B cell (primary cell): ENCODE measurements around the gene SIPA1L3. TPM values are rescaled to one million over a fixed set of nuclear protein-coding genes. Genes with fewer than 3 reads are reported as not detected.

Experiments used
- ATAC-seq: fragments of 200-7000 bp; cut with Tn5 transposase; one replicate; pipeline ENCODE4 v1.10.0; 2021; ENCODE audit warnings: low read depth, mild to moderate bottlenecking, moderate number of reproducible peaks, moderate library complexity
- CTCF ChIA-PET: fragments of 350-600 bp; sonication (Branson Sonifier 250); formaldehyde crosslinking; loops from one replicate; lab custom pipeline; 2021; ENCODE audit warnings: antibody characterized with exemption, inconsistent platforms; lab: Charles Lee
- POLR2A ChIA-PET: fragments of 350-600 bp; sonication (Branson Sonifier 250); formaldehyde crosslinking; loops from one replicate; lab custom pipeline; 2021; ENCODE audit warnings: antibody characterized with exemption; lab: Charles Lee
- DNase-seq: peaks from one replicate; pipeline ENCODE4 v3.0.0; 2013
- H2AFZ ChIP-seq: 2 replicates; pipeline ENCODE4 v1.6.1; 2012; ENCODE audit warnings: mild to moderate bottlenecking, low read depth, low read length; ENCODE audit not compliant: insufficient read depth, poor library complexity, severe bottlenecking
- H3K27ac ChIP-seq, 2 donors: 1 replicate in 1 of 2; 2 replicates in 1 of 2; pipeline ENCODE4 v1.5.1; 2012 to 2013; ENCODE audit warnings: low read length in 2 of 2, mild to moderate bottlenecking in 2 of 2, moderate library complexity in 1 of 2
- H3K27me3 ChIP-seq, 4 experiments: fragments of 200-600 bp in 1 of 4; sonication (generic) in 1 of 4; replicated peaks in 1 of 4; 1 replicate in 2 of 4; 2 replicates in 2 of 4; pipeline versions ENCODE4 v1.6.1 to v1.7.0; 2013 to 2016; ENCODE audit warnings: low read length in 3 of 4, mild to moderate bottlenecking in 2 of 4, mixed read lengths in 1 of 4, moderate library complexity in 1 of 4; ENCODE audit not compliant: insufficient read depth in 4 of 4, control insufficient read depth in 3 of 4; ENCODE audit errors: control extremely low read depth in 1 of 4
- H3K36me3 ChIP-seq, 2 experiments: replicated peaks in 1 of 2; 1 replicate in 1 of 2; 2 replicates in 1 of 2; pipeline versions ENCODE4 v1.6.1 to v1.7.1; 2013; ENCODE audit warnings: low read length in 1 of 2; ENCODE audit not compliant: insufficient read depth in 2 of 2, control insufficient read depth in 1 of 2; ENCODE audit errors: control extremely low read depth in 1 of 2, extremely low read depth in 1 of 2
- H3K4me1 ChIP-seq, 2 donors: fragments of 200-600 bp in 1 of 2; sonication (generic) in 1 of 2; 1 replicate in 1 of 2; 2 replicates in 1 of 2; pipeline versions ENCODE4 v1.5.1 to v1.6.1; 2013 to 2017; ENCODE audit warnings: low read length in 2 of 2; ENCODE audit not compliant: control insufficient read depth in 2 of 2, insufficient read depth in 2 of 2
- H3K4me2 ChIP-seq: replicated peaks from 2 replicates; pipeline ENCODE3; 2012; ENCODE audit warnings: mild to moderate bottlenecking, low read depth, low read length; ENCODE audit not compliant: poor library complexity, severe bottlenecking
- H3K4me3 ChIP-seq, 5 experiments: fragments of 200-600 bp in 1 of 5; sonication (generic) in 1 of 5; 1 replicate in 3 of 5; 2 replicates in 2 of 5; pipeline versions ENCODE4 v1.5.1 to v1.7.0; 2011 to 2016; ENCODE audit warnings: low read length in 4 of 5, mild to moderate bottlenecking in 4 of 5, low read depth in 2 of 5, control low read depth in 1 of 5, moderate library complexity in 1 of 5; ENCODE audit not compliant: insufficient read depth in 1 of 5; ENCODE audit errors: control extremely low read depth in 1 of 5, extremely low read depth in 1 of 5
- H3K79me2 ChIP-seq: fragments of 200-600 bp; sonication (generic); one replicate; pipeline ENCODE4 v1.6.0; 2016; ENCODE audit warnings: low read length; ENCODE audit not compliant: control insufficient read depth, insufficient read depth
- H3K9ac ChIP-seq: fragments of 200-600 bp; sonication (generic); 2 replicates; pipeline ENCODE4 v1.6.1; 2017; ENCODE audit warnings: mild to moderate bottlenecking, low read length, moderate library complexity
- H3K9me3 ChIP-seq, 3 donors: one replicate each; pipeline versions ENCODE4 v1.6.1 to v1.7.1; 2013; ENCODE audit warnings: low read length in 2 of 3; ENCODE audit not compliant: control insufficient read depth in 2 of 3, insufficient read depth in 1 of 3; ENCODE audit errors: control extremely low read depth in 1 of 3
- H4K20me1 ChIP-seq: 2 replicates; pipeline ENCODE4 v1.6.0; 2012; ENCODE audit warnings: mild to moderate bottlenecking, low read length; ENCODE audit not compliant: insufficient read depth, control insufficient read depth, poor library complexity, severe bottlenecking
- H3K27ac Mint-ChIP-seq: one replicate; pipeline ENCODE4 v1.8.0; 2021; ENCODE audit warnings: mixed read lengths
- H3K27me3 Mint-ChIP-seq: one replicate; pipeline ENCODE4 v1.8.0; 2021; ENCODE audit warnings: mixed read lengths
- H3K4me1 Mint-ChIP-seq: one replicate; pipeline ENCODE4 v1.8.0; 2021; ENCODE audit warnings: mixed read lengths
- H3K4me3 Mint-ChIP-seq: one replicate; pipeline ENCODE4 v1.8.0; 2021; ENCODE audit warnings: mixed read lengths
- H3K9me3 Mint-ChIP-seq: one replicate; pipeline ENCODE4 v1.8.0; 2022; ENCODE audit warnings: mixed read lengths; ENCODE audit not compliant: insufficient read depth
- CTCF ChIP-seq: fragments of 200-600 bp; IDR thresholded peaks from one replicate; pipeline ENCODE4 v1.8.0; 2022; ENCODE audit warnings: antibody characterized with exemption, mild to moderate bottlenecking
- EZH2 ChIP-seq: IDR thresholded peaks from 2 replicates; pipeline ENCODE4 v1.6.1; 2012; ENCODE audit warnings: borderline replicate concordance, low read depth, mild to moderate bottlenecking, moderate library complexity, low read length; ENCODE audit not compliant: insufficient read depth, poor library complexity, severe bottlenecking
- WGBS: methylation state at CpG from one replicate; pipeline ENCODE4 v1.1.5; 2013; ENCODE audit warnings: missing lambda C conversion rate; ENCODE audit not compliant: insufficient coverage; 5-methylcytosine and 5-hydroxymethylcytosine counted together
- intact Hi-C: fragments of 100-400 bp; cut with micrococcal nuclease; formaldehyde crosslinking; loops from one replicate; pipeline ENCODE4 v1.10.0; 2022
- polyA plus RNA-seq: library from polyadenylated mRNA; depleted of rRNA; stranded (reverse); fragments of >200 nt; gene quantifications from 2 replicates; pipeline ENCODE4 v1.2.3, GENCODE V29; 2012
- total RNA-seq, 2 donors: library from RNA; stranded (reverse); fragments of 120-200 nt in 1 of 2; gene quantifications; 1 replicate in 1 of 2; 2 replicates in 1 of 2; pipeline versions ENCODE4 v1.2.3 to v1.2.4, GENCODE V29; 2013 to 2022

Gene SIPA1L3
- total and polyA plus RNA-seq, 2 donors (not counting 1 experiment from before 2014, with no cell fraction given), result 48.3 to 295 TPM

GRCh38 chr19:38172001-38172400, 265.0 kb downstream of the SIPA1L3 start:
- ATAC-seq, result no peak
- H3K9ac ChIP-seq, result no peak overlapping the region
- ChIA-PET POLR2A (no interaction called here), CTCF (interaction anchor here (0.6 to 1.1 kb wide), 2 partner anchors 171 to 273 kb away, joined by 3 read pairs; no protein-coding TSS in a partner anchor)
- peaks cover 66% of the 10 kb centered on the region for H4K20me1 ChIP-seq
- H2AFZ ChIP-seq, result no peak overlapping the region
- Mint-ChIP-seq H3K4me3 (no peak overlapping the region), H3K9me3 (no peaks in the 10 kb centered on the region), H3K4me1 (no peaks in the 10 kb centered on the region), H3K27ac (peak overlapping the region; percentile 67), H3K27me3 (no peaks in the 10 kb centered on the region)
- peaks cover 9% of the 10 kb centered on the region for H3K79me2 ChIP-seq
- no peak overlapping the region for H3K4me2 ChIP-seq
- H3K4me1 ChIP-seq, result no peaks in the 10 kb centered on the region
- intact Hi-C loops, result no loop called here
- no peaks in the 10 kb centered on the region for H3K9me3 ChIP-seq
- TF ChIP-seq CTCF (no peak), EZH2 (no peak)
- H3K27ac ChIP-seq, result no peak overlapping the region
- no peaks in the 10 kb centered on the region for H3K27me3 ChIP-seq
- H3K36me3 ChIP-seq, result peaks cover 2 to 48% of the 10 kb centered on the region in 2 experiments
- WGBS, result 97% methylated on average over 8 of the region's 8 CpGs
- no peak overlapping the region for H3K4me3 ChIP-seq
- DNase-seq, result no peak

GRCh38 chr19:38173291-38174041, 266.5 kb downstream of the SIPA1L3 start:
- Mint-ChIP-seq H3K27me3 (no peaks in the 10 kb centered on the region), H3K4me1 (no peaks in the 10 kb centered on the region)

More at GRCh38 chr19:38173291-38174041, 266.5 kb downstream of the SIPA1L3 start:
- Histone ChIP-seq H3K36me3 (peaks cover 2 to 41% of the 10 kb centered on the region in 2 experiments), H4K20me1 (peaks cover 51% of the 10 kb centered on the region), H3K27ac (no peak overlapping the region), H3K4me3 (no peak overlapping the region), H3K9me3 (peaks cover 0 to 10% (median 0%) of the 10 kb centered on the region in 3 donors), H3K9ac (no peak overlapping the region), H3K27me3 (no peaks in the 10 kb centered on the region), H2AFZ (no peak overlapping the region), H3K4me2 (no peak overlapping the region), H3K4me1 (no peaks in the 10 kb centered on the region), H3K79me2 (peaks cover 7% of the 10 kb centered on the region)
- Mint-ChIP-seq H3K4me3 (no peak overlapping the region), H3K27ac (no peak overlapping the region), H3K9me3 (no peaks in the 10 kb centered on the region)
- ChIA-PET POLR2A (no interaction called here), CTCF (interaction anchor here (1.1 kb wide), 1 partner anchor 275 kb away, joined by 3 read pairs; no protein-coding TSS in a partner anchor)
- no peak for DNase-seq
- no peak for ATAC-seq
- 98% methylated on average over 22 of the region's 22 CpGs for WGBS
- intact Hi-C loops, result no loop called here
- TF ChIP-seq EZH2 (no peak), CTCF (no peak)
